Activated T-cell treated with anti-CD3 and anti-CD28 coated beads for 4 hours (primary cell): ENCODE data around the gene FLII.
"Not testable (repeated sequence)": the region's sequence is repeated elsewhere in the genome, so short reads cannot be mapped to it uniquely, and the experiment has no call there.

ENCODE experiments used
- DNase-seq: peaks from one replicate; pipeline ENCODE4 v3.0.0-alpha.2; 2020

FLII gene

DNA sequence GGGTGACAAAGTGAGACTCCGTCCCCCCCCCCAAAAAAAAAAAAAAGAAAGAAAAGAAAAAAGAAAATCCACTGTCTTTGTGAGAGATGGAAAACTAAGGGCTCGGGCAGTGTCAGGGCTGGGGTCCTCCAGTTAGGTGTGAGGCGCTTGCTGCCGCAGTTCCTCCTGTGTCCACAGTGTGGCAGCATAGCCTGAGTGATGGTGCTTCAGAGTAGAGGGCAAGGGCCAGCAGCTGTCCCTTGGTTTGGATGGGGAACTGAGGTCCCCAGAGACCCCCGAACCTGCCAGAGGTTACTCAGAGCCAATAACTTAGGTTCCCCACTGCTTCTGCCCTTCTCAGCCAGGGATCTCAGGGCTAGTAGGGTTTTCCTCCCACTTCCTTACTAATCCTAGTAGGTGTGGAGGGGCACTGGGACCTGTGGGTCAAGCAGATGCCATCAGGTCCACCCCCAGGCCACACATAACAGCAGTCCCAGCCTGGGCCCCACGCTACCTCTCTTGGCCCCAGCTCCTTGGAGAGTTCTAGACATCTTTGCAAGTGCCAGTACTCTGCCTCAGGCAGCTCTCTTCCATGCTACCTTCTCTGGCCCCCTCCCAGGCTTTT lies 41.0 kb downstream of the FLII start:
- DNase-seq = peak; percentile 70

DNA sequence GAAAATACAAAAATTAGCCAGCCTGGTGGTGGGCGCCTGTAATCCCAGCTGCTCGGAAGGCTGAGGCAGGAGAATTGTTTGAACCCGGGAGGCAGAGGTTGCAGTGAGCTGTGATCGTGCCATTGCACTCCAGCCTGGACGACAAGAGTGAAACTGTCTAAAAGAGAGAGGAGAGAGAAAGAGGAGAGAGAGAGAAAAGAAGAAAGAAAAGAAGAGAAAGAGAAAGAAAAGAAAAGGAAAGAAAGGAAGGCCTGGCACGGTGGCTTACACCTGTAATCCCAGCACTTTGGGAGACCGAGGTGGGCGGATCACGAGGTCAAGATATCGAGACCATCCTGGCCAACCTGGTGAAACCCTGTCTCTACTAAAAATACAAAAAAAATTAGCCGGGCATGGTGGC lies 41.6 kb downstream of the FLII start:
- not testable (repeated sequence) for DNase-seq

DNA sequence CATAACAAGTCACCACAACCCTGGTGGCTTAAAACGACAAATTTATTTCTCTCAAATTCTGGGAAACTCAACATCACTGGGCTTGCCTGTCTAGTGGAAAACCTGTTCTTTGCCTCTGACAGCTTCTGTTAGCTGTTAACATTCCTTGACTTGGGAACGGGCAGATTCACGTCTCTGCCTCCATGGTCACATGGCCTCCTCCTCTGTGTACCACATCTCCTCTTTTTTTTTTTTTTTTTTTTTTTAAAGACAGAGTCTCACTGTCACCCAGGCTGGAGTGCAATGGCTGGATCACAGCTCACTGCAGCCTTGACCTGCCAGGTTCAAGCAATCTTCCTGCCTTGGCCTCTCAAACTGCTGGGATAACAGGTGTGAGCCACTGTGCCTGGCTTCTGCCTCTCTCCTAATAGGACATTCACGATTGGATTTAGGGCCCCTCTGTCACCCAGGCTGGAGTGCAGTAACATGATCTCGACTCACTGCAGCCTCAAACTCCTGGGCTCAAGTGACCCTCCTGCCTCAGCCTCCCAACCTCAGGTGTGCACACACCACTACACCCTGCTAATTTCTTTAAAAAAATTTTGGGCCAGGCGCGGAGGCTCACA lies 44.8 kb downstream of the FLII start:
- no peak for DNase-seq

DNA sequence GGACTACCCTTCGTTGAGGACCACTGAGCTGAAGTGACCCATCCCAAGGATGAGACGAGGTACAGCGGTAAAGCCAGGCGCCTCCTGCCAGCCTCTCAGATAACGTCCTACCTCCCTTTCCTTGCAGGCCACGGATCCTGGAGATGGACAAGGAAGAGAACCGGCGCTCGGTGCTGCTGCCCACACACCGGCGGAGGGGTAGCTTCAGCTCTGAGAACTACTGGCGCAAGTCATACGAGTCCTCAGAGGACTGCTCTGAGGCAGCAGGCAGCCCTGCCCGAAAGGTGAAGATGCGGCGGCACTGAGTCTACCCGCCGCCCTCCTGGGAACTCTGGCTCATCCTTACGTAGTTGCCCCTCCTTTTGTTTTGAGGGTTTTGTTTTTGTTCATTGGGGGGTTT lies 50.4 kb downstream of the FLII start:
- no peak for DNase-seq

GRCh38 chr17:18206962-18207361 lies 51.6 kb downstream of the FLII start:
- DNase-seq = no peak

GRCh38 chr17:18205861-18206260 lies 52.7 kb downstream of the FLII start:
- DNase-seq = no peak

- DNase-seq = no peak
Measured at GRCh38 chr17:18203308-18203707, 55.2 kb downstream of the FLII start.

DNA sequence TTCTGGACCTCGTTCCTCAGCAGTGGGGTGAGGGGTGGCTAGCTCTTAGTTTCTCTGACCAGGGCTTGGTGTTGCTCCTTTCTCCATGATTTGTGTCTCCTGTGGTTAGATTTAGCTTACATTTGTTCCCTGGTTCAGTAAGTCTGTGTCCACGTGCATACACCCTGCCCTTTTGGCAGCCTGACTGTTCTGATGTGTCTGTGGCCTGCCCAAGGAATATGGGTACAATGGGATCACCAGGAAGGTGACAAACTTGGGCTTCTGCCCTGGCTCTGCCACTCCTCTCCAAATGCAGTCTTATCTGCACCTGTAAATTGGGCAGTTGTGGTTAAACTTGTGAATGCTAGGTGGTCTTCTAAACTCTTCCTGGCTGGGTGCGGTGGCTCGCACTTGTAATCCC lies 57.4 kb downstream of the FLII start:
- DNase-seq = no peak

DNA sequence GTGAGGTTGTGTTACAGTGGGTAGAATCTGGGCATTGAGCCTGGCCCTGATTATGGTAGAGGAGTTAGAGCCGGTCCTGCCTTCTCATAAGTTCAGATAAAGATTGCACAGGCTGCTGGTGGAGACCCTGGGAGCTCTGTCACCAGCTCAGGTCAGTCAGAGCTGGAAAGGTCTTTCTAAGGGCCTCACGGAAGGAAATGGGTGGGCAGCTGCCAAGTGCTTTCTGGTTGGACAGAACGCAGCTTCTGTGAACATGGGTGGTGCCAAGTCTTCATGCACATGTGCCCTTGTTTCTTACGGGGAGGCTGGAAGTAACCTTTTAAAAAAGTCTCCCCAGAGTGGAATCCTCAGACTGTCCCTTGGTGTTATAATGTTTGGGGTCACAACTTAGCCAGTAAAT lies 60.0 kb downstream of the FLII start:
- no peak for DNase-seq

GRCh38 chr17:18197535-18198194 lies 60.9 kb downstream of the FLII start:
- no peak for DNase-seq

- no peak for DNase-seq
Measured at GRCh38 chr17:18195246-18195645, 63.3 kb downstream of the FLII start.
